SK-N-SH (cell line): ENCODE measurements around the gene CAMSAP1.

Experiments
- FOXM1 ChIP-seq: IDR thresholded peaks from 2 replicates; pipeline ENCODE4 v1.4.0; 2012; ENCODE audit warnings: low read depth, mild to moderate bottlenecking
- GATA2 ChIP-seq: sonication (generic); formaldehyde crosslinking; IDR thresholded peaks from 2 replicates; pipeline ENCODE4 v1.5.0; 2020; ENCODE audit warnings: mild to moderate bottlenecking, missing genetic modification reagents
- NFIC ChIP-seq: IDR thresholded peaks from 2 replicates; pipeline ENCODE4 v1.4.0; 2012; ENCODE audit warnings: borderline replicate concordance
- POLR2AphosphoS5 ChIP-seq: IDR thresholded peaks from 2 replicates; pipeline ENCODE4 v1.6.1; 2012; ENCODE audit warnings: low read depth, low read length
- RAD21 ChIP-seq: IDR thresholded peaks from 2 replicates; pipeline ENCODE4 v1.6.1; 2012; ENCODE audit warnings: mild to moderate bottlenecking, low read length
- RCOR1 ChIP-seq: fragments of 150-350 bp; IDR thresholded peaks from 2 replicates; pipeline ENCODE4 v1.6.1; 2017; ENCODE audit warnings: antibody characterized with exemption, low read length
- RFX5 ChIP-seq: IDR thresholded peaks from 2 replicates; pipeline ENCODE4 v1.6.1; 2012; ENCODE audit warnings: mild to moderate bottlenecking, improper control_type of control experiment, low read length
- RXRA ChIP-seq: IDR thresholded peaks from 2 replicates; pipeline ENCODE4 v1.4.0; 2012; ENCODE audit warnings: low read depth, mild to moderate bottlenecking, borderline replicate concordance
- TEAD4 ChIP-seq: IDR thresholded peaks from 2 replicates; pipeline ENCODE4 v1.4.0; 2012; ENCODE audit warnings: mild to moderate bottlenecking, borderline replicate concordance; ENCODE audit not compliant: insufficient read depth
- YY1 ChIP-seq: IDR thresholded peaks from 2 replicates; pipeline ENCODE4 v1.4.0; 2012; ENCODE audit warnings: low read depth, mild to moderate bottlenecking
- TF ChIP-seq, protein P1 (sequence below): fragments of 200-600 bp; sonication (generic); IDR thresholded peaks from 2 replicates; pipeline ENCODE4 v1.6.1; 2017; ENCODE audit warnings: antibody characterized with exemption, mild to moderate bottlenecking, moderate library complexity
- TF ChIP-seq, protein P2 (sequence below): IDR thresholded peaks from 2 replicates; pipeline ENCODE4 v1.6.1; 2012; ENCODE audit warnings: mild to moderate bottlenecking, low read depth, low read length, moderate library complexity
- TF ChIP-seq, protein P3 (sequence below): IDR thresholded peaks from 2 replicates; pipeline ENCODE4 v1.4.0; 2012; ENCODE audit warnings: low read depth
- TF ChIP-seq, protein P4 (sequence below): fragments of 150-350 bp; IDR thresholded peaks from 2 replicates; pipeline ENCODE4 v1.6.1; 2016; ENCODE audit warnings: mild to moderate bottlenecking, low read depth, low read length

DNA sequence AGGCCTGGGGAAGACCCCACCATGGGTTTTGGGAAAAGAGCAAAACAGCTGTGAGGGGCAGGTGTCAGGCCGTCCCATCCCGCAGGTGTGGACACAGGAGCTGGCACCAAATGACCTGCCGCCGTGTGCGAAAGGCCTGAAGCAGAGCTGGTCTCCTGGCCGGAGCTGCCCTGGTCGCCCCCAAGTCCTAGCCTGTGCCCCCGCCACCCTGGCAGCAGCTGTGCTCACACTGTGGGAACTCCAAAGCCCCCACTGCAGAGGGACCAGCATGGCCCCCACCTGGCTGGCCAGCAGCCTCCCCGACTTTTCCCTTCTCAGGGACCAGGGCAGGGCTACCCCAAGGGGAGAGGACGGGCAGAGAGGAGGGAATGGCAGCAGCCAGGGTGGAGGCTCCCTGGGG lies 117.0 kb downstream of the CAMSAP1 start:
- TF ChIP-seq, protein P1, sequence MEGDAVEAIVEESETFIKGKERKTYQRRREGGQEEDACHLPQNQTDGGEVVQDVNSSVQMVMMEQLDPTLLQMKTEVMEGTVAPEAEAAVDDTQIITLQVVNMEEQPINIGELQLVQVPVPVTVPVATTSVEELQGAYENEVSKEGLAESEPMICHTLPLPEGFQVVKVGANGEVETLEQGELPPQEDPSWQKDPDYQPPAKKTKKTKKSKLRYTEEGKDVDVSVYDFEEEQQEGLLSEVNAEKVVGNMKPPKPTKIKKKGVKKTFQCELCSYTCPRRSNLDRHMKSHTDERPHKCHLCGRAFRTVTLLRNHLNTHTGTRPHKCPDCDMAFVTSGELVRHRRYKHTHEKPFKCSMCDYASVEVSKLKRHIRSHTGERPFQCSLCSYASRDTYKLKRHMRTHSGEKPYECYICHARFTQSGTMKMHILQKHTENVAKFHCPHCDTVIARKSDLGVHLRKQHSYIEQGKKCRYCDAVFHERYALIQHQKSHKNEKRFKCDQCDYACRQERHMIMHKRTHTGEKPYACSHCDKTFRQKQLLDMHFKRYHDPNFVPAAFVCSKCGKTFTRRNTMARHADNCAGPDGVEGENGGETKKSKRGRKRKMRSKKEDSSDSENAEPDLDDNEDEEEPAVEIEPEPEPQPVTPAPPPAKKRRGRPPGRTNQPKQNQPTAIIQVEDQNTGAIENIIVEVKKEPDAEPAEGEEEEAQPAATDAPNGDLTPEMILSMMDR, result no peak
- TF ChIP-seq YY1 (no peak), GATA2 (CRISPR knock-in tag) (no peak), NFIC (no peak), RXRA (no peak), RCOR1 (no peak), FOXM1 (no peak), TEAD4 (no peak), RAD21 (no peak), POLR2AphosphoS5 (no peak), RFX5 (no peak)
- TF ChIP-seq, protein P2, sequence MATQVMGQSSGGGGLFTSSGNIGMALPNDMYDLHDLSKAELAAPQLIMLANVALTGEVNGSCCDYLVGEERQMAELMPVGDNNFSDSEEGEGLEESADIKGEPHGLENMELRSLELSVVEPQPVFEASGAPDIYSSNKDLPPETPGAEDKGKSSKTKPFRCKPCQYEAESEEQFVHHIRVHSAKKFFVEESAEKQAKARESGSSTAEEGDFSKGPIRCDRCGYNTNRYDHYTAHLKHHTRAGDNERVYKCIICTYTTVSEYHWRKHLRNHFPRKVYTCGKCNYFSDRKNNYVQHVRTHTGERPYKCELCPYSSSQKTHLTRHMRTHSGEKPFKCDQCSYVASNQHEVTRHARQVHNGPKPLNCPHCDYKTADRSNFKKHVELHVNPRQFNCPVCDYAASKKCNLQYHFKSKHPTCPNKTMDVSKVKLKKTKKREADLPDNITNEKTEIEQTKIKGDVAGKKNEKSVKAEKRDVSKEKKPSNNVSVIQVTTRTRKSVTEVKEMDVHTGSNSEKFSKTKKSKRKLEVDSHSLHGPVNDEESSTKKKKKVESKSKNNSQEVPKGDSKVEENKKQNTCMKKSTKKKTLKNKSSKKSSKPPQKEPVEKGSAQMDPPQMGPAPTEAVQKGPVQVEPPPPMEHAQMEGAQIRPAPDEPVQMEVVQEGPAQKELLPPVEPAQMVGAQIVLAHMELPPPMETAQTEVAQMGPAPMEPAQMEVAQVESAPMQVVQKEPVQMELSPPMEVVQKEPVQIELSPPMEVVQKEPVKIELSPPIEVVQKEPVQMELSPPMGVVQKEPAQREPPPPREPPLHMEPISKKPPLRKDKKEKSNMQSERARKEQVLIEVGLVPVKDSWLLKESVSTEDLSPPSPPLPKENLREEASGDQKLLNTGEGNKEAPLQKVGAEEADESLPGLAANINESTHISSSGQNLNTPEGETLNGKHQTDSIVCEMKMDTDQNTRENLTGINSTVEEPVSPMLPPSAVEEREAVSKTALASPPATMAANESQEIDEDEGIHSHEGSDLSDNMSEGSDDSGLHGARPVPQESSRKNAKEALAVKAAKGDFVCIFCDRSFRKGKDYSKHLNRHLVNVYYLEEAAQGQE, result no peak
- TF ChIP-seq, protein P3, sequence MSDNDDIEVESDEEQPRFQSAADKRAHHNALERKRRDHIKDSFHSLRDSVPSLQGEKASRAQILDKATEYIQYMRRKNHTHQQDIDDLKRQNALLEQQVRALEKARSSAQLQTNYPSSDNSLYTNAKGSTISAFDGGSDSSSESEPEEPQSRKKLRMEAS, result no peak
- TF ChIP-seq, protein P4, sequence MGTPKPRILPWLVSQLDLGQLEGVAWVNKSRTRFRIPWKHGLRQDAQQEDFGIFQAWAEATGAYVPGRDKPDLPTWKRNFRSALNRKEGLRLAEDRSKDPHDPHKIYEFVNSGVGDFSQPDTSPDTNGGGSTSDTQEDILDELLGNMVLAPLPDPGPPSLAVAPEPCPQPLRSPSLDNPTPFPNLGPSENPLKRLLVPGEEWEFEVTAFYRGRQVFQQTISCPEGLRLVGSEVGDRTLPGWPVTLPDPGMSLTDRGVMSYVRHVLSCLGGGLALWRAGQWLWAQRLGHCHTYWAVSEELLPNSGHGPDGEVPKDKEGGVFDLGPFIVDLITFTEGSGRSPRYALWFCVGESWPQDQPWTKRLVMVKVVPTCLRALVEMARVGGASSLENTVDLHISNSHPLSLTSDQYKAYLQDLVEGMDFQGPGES, result no peak
